ENCODE results near the gene SHROOM4.

DNA sequence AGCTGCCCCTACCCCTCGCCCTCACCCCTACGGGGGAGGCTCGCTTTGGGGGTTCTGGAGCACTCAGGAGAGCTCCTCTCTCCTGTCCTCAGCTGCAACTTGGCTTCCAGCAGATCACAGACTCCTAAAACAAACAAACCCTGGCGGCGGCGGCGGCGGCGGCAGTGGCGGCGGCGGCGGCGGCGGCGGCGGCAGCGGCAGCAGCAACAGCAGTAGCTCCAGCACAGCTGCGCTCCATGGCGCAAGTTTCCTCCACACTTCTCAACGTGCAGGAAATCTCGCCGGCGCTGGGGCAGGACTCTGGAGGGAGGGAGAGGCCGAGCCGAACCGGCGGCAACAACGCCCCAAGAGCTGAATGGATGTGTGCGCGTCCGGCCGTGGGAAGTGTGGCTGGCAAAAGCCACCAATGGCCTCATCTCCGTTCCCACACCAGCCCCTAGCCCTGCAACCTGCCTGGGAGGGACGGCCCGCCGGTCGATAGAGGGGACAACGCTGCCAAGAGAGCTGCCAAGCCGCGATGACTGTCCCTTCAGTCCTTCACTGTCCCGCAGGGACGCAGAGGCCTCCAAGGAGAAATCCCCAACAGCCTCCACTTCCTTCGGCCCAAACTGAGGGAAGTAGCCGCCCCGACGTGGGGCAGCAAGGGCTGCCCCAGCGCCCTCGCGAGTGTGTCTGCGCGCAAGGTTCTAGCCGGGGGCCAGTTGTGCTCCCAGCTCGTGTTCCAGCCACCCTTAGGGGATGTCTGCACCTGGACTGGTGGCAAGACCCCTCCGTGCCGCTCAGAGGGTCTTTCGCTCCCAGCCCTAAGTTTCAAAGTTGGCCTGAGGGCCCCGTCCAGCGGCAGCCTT, 775 bp downstream of the SHROOM4 start:
- TF ChIP-seq EZH2 (IDR thresholded peaks at IDR 0.05; ENCODE audit: low read depth, unreplicated experiment): no peak
- TF ChIP-seq, protein P1, sequence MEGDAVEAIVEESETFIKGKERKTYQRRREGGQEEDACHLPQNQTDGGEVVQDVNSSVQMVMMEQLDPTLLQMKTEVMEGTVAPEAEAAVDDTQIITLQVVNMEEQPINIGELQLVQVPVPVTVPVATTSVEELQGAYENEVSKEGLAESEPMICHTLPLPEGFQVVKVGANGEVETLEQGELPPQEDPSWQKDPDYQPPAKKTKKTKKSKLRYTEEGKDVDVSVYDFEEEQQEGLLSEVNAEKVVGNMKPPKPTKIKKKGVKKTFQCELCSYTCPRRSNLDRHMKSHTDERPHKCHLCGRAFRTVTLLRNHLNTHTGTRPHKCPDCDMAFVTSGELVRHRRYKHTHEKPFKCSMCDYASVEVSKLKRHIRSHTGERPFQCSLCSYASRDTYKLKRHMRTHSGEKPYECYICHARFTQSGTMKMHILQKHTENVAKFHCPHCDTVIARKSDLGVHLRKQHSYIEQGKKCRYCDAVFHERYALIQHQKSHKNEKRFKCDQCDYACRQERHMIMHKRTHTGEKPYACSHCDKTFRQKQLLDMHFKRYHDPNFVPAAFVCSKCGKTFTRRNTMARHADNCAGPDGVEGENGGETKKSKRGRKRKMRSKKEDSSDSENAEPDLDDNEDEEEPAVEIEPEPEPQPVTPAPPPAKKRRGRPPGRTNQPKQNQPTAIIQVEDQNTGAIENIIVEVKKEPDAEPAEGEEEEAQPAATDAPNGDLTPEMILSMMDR (conservative IDR thresholded peaks at IDR 0.05; ENCODE audit: low read depth in 2 of 2): no peak
